HG02763 (cell line): ENCODE results near the gene IL17A.
A peak's percentile ranks its signal among the peaks of the same experiment; 100 is the strongest.
"Not testable (repeated sequence)": the region's sequence is repeated elsewhere in the genome, so short reads cannot be mapped to it uniquely, and the experiment has no call there.

Experiments used
- ATAC-seq: cut with Tn5 transposase; IDR thresholded peaks from one replicate; pipeline ENCODE4 v1.9.1; 2021; ENCODE audit warnings: mild to moderate bottlenecking, moderate library complexity; ENCODE audit not compliant: unreplicated experiment

The IL17A gene

DNA sequence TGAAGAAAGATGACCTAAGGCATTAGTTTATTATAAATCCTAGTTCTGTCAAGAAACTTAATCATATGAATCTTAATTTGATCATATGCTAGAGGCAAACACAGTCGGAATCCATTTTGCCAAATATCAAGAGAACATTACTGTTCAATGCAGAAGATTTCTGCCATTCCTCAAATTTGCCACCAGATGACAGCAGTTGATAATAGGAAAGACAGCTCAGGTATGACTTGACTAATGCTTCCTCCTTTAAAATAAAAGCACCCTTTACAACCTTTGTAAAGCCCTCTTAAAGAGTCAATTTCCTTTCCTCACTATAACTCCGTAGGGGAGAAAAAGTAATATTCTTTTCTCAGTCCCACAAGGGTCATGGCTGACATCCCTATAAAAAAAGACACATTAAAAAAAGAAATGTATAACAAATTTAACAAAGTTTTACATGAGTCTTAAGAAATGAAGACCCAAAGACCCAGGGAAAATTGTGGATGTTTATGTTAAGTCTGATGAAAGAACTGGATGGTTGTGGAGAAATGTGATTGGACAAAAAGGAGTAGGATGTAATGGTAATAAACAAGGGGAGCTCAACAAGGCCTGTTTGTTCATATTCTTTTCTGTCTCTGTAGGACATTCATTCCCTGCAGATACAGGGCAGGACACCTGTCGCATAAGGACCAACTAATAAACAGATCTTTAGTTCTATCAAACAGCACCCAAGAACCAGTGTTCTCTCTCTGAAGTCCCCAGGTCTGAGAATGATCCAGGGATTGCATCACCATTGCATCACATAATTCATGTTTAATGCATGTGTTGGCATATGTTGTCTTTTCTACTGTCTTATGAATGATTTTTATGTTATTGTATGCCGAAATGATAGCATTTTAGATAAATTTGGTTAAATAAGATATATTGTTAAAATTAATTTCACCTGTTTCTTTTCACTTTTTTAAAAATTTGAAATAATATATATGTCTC is 23.0 kb upstream of the IL17A start:
- ATAC-seq, result peak; percentile 38

DNA sequence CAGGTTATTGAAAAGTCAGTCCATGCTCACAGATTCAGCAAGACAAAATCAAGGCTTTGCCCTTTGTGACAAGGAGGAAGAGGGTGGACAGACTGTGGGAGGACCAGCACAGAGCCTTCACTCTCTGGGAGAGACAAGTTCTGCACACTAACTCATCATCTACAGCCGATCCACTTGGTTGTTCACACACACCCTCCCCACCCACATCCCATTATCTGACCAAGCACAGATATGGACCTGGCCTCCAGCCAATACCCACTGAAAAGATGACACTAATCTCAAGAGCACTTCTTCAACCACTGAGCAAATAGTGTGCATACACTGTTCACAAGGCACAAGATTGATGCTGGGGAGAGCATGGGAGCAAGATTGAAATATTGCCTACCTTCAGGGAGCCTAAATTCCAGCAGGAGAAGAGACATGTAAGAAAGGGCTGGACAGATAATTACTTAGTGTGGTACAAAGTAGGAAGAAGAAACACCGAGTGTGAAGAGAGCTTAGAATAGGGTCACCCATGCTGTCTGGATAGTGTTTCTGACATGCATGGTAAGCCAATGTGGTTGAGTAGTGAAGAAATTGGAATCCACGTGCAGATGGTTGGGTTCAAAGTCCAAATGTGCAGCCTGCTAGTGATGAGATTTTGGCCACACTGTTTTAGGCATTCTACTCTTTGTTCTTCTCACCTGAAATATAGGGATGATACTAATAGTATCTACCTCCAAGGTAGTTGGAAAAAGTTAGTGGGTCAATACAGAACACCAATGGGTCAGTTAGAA is 21.7 kb upstream of the IL17A start:
- no peak for ATAC-seq

DNA sequence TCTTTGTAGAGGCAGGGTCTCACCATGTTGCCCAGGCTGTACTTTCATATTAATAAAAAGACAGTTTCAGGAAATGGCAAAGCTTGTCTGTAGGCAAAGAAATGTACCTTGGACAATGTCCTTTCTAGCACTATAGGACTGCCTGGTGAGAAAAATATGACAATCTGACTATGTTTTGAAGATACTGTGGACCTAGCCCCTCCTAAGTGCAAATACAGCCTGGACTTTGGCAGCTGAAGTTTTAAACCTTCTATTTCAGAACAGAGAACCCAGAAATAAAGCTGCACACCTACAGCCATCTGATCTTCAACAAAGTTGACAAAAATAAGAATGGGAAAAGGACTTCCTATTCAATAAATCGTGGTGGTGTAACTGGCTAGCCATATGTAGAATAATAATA is 18.9 kb upstream of the IL17A start:
- ATAC-seq, result no peak

DNA sequence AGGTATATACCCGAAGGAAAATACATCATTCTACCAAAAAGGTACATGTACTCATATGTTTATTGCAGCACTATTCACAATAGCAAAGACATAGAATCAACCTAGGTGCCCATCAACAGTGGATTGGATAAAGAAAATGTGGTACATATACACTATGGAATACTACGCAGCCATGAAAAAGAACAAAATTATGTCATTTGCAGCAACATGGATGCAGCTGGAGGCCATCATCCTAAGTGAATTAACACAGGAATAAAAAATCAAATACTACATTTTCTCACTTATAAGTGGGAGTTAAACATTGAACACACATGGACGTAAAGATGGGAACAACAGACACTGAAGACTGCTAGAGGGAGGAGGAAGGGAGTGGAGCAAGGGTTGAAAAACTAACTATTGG is 17.8 kb upstream of the IL17A start:
- not testable (repeated sequence) for ATAC-seq

DNA sequence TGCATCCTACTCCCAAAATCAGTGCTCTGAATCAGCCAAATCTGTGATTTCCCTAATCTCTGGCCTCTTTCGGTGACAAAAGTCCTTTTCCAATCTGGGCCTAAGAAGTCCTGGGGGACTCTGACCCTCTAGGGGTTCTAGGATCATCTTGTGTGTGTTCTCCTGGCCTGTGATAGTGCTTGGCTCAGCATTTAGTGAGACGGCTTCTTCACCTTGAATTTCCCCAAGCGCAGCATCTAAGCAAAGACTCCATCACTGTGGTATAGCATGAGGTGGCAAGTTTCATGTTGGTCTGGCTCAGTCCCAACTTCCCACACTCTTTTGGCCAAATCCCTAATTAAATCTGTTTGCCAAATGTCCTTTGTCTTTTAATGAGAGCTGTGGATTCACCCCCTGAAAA is 12.1 kb upstream of the IL17A start:
- ATAC-seq, result no peak

DNA sequence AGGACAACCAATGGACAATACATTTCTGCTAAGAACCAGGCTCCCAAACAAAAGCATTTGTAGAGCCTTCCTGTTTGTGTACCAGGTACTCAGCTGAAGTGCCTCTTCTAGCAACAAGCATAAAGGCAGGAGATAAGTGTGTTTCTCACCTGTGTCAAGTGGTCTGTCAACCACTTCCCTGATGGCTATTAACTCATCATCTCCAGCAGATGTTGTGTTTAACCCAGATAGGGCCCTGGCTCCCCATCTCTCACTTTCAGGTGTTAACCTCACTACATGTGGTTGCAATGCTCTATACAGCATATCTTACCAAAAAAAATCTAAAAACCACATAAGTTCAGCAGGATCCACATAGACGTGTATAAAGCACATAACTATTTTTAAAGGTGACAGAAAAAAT is 9.6 kb upstream of the IL17A start:
- ATAC-seq, result peak; percentile 49

DNA sequence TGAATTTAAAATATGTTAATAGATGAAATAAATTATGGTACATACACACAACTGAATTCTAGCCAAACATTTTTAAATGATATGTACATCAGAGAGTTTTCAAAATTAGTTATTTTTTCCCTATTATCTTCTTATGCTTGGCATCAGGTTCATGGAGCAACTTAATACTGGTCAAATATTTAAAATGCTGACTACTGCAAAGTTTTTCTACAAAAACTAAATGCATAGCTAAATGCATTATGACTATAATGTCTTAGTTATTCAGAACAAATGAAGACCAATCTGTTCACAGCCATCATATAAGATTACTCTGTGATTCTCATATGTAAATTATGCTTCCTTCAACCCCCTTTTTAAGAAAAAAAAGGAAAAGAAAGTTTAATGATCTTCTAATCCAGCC is 8.2 kb upstream of the IL17A start:
- ATAC-seq, result no peak

DNA sequence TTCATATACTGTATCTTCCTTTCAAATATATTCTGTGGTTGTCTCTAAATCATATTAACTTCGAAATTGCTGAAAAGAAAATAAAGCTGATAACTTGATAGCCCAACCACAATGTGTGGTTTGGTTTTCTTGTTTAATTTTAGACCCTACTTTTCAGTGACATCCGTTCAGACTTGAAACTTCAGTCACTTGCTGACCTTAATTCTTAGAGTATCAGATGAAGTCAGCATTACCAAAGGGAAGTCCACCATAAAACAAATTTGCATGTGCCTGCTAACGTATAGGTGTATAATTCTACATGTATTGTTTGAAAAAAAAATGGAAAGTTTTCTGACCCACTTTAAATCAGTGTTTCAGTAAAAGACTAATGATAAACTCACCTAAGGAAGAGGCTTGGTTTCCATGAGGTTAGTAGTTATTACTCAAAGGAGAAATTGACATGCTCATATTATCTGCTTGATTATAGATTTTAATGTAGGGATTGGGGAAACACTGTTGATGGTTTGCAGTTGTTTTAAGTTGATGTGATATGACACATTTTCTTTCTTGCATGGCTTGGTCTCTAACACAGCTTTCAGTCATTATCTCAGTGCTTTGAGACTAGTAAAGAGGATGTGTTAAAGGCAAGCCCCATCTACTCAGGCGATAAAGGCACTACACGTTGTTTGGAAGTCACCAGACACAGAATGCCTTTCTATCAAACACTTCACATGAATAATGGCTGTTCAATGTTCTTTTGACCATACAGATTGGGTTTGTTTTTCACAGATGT is 5.2 kb upstream of the IL17A start:
- no peak for ATAC-seq

DNA sequence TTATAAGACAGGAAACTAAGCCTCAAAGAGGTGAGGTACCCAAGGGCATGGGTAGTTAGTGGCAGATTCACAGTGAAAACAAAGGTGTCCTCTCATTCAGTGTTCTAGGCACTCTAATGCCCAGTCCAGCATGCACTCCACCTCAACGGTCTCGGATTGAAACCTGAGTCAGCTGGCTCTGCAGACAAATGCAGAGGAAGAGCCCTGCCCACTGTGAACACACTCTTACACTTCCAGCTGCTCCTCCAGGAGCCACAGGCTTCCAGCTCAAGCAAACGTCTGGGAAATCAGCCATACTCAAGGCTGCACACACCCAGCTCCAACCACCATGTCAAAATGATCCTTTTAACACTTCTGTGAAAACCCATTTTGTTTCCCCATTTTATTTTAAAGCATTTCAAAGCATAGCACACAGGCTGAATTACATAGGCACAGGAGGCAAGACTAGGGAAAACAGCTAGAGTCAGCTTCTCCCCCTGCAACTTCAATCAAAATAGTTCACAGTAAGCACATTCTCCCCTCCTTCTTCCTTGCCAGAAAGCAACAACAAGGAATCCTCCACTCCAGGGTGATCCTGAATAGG is 3.0 kb upstream of the IL17A start:
- ATAC-seq, result no peak

DNA sequence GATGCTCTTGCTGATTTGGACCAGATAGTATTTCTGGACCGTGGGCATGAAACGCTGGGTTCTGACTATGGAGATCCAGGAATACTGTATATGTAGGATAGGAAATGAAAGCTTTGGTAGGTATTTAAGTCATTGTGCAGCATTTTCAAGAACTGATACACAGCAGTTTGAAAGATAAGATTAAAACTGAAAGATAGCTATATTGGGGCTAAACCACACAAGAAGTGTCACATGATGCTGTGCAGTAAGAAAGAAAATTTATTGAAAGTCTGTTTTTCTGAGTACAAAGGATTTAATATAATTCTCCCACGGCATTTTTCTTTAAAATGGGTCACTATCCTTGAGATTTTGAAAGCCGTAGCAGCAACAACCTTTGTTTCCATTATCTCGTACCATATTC is 305 bp downstream of the IL17A start:
- peak; percentile 72 for ATAC-seq

DNA sequence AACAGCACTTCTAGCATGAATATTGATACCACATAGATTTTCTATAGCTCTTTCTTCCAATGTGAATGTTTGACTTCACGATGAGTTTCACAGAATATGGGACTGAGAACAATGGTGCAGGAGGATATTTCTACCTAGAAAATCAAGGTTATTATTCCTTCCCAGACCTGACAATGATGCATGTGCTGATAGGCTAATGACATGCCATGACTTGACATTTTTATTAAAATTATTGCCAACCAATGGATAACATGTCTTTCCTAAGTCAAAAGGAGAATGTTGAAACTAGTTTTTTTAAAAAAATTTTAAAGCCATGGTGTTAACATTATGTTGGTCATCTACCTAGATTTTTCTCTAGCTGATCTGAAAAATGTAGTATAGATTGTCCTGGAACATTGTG is 923 bp downstream of the IL17A start:
- no peak for ATAC-seq

DNA sequence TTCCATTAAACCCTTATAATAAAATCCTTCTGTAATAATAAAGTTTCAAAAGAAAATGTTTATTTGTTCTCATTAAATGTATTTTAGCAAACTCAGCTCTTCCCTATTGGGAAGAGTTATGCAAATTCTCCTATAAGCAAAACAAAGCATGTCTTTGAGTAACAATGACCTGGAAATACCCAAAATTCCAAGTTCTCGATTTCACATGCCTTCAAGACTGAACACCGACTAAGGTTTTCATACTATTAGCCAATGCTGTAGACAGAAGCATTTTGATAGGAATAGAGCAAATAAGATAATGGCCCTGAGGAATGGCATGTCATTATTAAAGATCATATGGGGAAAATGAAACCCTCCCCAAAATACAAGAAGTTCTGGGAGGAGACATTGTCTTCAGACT is 3.8 kb downstream of the IL17A start:
- ATAC-seq, result no peak

DNA sequence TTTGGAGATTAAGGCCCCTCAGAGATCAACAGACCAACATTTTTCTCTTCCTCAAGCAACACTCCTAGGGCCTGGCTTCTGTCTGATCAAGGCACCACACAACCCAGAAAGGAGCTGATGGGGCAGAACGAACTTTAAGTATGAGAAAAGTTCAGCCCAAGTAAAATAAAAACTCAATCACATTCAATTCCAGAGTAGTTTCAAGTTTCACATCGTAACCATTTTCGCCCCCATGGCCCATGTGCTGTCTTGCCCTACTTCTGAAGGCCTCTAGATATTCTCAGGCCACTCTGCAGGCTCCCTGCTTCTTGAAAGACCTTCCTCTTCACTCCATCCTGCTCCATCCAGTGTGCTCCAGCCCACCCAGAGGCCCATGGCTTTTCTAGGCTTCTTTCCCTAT is 4.2 kb downstream of the IL17A start:
- ATAC-seq, result no peak

DNA sequence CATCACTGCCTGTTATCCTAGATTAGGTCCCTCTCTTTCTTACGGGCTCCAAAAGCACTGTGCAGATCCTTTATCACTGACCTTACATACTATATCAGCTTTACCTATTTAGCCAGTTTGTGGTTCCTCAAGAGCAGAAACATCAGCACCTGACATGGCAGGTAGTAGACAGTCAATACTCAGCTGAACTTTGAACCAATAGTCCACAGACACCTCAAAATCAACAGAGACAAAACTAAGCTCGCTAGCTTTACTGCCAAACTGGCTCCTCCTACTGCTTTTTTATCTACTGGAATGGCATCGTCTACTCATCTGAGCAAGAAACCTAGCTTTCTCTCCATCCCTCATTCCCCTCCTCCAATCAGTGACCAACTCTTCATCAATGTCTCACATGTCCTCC is 5.6 kb downstream of the IL17A start:
- ATAC-seq, result no peak

DNA sequence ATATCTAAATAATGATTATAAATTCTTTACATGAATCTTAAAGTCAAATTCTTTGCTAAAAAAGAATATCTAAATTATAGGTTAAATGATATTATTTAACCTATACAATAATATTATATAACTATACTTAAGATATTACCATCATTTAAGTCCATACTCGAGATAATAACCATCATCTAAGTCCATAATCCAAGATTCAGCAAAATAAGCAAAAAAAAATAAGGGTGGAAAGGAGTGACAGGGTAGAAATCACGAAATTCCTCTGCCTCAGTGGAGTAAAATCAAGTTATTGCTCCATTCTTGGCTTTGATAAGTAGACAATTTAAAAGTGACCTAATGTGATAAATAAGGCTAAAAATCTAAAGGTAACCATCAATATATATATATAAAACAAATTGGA is 9.7 kb downstream of the IL17A start:
- no peak for ATAC-seq

DNA sequence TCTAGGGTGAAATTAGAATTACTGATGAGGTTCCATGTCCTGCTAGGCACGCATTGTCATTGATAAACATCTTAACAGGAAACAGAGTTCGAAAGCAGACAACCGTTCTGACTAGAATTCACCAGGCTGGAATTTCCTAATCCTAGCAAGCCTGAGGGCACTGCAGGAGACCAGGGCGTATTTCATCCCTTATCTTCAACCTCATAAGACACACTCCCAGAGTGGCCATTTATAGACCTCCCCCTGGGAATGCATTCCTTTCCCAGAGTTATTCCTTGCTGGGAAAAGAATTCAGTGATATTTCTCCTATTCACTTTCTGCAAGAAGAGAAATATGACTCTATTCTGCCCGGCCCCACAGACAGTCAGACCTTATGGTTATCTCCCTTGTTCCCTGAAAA is 13.9 kb downstream of the IL17A start:
- ATAC-seq, result not testable (repeated sequence)

DNA sequence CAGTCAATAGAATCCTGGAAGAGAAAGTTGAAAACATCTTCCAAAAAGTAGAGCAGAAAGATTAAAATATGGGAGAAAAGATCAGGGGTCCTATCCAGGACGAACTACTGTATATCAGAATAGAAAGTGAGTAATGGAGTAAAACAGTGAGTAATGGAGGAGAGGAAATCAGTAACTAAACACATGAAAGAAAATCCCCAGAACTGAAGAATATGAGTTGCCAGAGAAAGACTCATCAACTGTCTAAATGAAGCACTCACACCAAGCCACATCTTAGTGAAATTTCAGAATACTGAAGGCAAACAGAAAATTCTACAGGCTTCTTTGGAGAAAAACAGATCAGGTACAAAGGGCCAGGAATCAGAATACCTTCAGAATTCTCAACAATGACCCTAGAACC is 14.9 kb downstream of the IL17A start:
- ATAC-seq, result no peak

DNA sequence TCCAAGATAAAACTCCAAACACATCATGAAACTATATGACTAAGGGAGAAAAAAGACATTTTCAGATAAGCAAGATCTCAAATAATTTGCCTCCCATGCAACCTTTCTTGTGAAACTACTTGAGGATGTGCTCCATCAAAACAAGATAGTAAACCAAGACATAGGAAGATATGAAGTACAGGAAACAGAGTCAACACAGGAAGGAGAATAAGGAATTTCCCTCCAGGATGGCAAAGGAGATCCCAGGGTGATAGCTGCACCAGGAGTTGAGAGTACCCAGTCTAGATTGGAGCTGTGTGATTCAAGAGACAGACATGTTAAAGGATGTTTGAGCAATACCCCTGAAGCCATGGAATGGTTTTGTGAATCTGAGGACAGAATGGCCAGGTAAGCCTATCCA is 15.3 kb downstream of the IL17A start:
- no peak for ATAC-seq

DNA sequence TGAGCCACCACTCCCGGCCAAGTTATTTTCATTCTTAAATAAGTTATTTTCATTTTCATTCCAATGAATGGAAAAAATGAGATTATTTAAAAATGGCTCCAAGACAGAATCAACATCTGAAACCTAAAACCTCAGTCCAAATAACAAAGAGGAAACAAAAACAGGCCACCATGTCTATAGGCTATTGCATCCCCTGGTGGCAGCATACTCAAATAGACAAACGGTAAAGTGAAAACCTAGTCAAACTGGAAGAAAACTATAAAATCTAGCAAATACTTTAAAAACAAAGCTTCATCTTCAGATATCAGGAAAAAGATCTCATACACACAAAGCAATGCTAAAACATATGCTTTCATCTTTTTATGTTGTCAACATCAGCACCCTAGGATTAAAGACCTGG is 20.9 kb downstream of the IL17A start:
- no peak for ATAC-seq

DNA sequence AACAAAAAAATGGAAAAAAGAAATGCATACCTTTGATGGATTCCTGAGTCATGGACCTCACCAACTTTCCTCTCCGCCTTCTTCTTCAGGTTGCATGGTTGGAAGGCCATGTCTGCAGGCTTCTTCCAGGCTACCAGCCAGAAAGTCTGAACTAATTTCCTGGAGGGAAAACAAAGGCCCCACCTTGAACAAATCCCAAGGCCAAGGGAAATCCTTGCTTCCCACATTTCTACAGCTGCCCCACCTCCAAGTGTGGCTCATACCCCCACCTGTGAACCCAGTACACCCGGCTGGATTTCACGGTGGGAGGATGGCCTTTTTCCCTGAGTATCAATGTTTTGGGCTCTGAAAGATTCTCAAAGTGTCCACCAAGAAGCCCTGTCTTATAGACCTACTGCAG is 22.4 kb downstream of the IL17A start:
- ATAC-seq, result no peak

DNA sequence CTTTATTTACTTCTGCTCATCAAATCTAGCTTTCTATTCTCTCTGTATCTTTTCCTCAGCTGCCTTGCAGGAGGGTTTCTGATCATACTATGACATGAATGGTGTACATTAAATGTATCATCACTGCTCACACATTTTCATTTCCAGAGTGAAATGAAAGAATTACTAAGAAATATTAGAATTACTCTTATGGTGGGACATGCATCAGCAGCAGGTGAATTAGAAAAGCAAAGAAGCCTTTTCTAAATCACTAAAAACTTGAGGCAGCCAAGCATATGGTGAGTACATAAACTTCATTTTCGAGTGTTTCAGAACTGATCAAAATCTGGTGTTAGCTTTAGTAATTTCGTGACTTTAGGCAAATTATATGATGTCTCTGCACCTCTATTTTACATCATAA is 23.6 kb downstream of the IL17A start:
- peak; percentile 32 for ATAC-seq
